Gastroesophageal sphincter (tissue), 3 donors: ENCODE data around the gene GRID2.

ENCODE experiments used
- EP300 ChIP-seq: sonication (generic); formaldehyde crosslinking; IDR thresholded peaks from one replicate; pipeline ENCODE4 v1.6.1; 2017; ENCODE audit warnings: antibody characterized with exemption, mild to moderate bottlenecking
- POLR2A ChIP-seq, 2 donors: fragments of 450-650 bp; IDR thresholded peaks; one replicate each; pipeline ENCODE4 v1.6.1; 2017; ENCODE audit warnings: antibody characterized with exemption in 2 of 2, mild to moderate bottlenecking in 2 of 2, moderate library complexity in 1 of 2
- POLR2AphosphoS5 ChIP-seq: sonication (generic); formaldehyde crosslinking; IDR thresholded peaks from one replicate; pipeline ENCODE4 v1.6.1; 2017; ENCODE audit warnings: antibody characterized with exemption
- TF ChIP-seq, protein P1 (sequence below), 4 experiments: fragments of 200-600 bp in 2 of 4; fragments of 450-650 bp in 2 of 4; sonication (generic) in 1 of 4; IDR thresholded peaks; one replicate each; pipeline ENCODE4 v1.5.1; 2017 to 2019; ENCODE audit warnings: antibody characterized with exemption in 4 of 4, mild to moderate bottlenecking in 2 of 4, moderate library complexity in 2 of 4

DNA sequence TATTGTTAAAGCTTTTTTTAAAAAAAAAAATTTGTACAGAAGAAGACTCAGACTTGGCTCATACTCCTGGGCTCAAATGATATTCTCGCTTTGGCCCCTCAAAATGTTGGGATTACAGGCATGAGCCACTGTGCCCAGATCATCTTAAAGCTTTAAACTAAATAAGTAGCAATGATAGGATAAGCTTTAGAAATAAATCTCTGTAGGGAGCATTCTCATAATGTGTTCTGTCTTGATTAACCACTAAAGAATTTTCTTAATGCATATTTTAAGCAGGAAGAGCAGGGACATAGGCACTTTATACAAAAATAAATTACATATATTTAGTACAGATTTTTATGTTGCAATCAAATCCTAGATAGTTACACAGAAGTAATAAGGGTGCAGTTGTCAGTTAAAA lies 667.2 kb downstream of the GRID2 start:
- TF ChIP-seq, protein P1, sequence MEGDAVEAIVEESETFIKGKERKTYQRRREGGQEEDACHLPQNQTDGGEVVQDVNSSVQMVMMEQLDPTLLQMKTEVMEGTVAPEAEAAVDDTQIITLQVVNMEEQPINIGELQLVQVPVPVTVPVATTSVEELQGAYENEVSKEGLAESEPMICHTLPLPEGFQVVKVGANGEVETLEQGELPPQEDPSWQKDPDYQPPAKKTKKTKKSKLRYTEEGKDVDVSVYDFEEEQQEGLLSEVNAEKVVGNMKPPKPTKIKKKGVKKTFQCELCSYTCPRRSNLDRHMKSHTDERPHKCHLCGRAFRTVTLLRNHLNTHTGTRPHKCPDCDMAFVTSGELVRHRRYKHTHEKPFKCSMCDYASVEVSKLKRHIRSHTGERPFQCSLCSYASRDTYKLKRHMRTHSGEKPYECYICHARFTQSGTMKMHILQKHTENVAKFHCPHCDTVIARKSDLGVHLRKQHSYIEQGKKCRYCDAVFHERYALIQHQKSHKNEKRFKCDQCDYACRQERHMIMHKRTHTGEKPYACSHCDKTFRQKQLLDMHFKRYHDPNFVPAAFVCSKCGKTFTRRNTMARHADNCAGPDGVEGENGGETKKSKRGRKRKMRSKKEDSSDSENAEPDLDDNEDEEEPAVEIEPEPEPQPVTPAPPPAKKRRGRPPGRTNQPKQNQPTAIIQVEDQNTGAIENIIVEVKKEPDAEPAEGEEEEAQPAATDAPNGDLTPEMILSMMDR (IDR thresholded peaks at IDR 0.05): no peak
- TF ChIP-seq POLR2AphosphoS5: no peak
- TF ChIP-seq EP300: no peak
- no peak for TF ChIP-seq POLR2A (IDR thresholded peaks at IDR 0.05)
